Measurements from ENCODE around the gene NUDT12.

NUDT12 gene

DNA sequence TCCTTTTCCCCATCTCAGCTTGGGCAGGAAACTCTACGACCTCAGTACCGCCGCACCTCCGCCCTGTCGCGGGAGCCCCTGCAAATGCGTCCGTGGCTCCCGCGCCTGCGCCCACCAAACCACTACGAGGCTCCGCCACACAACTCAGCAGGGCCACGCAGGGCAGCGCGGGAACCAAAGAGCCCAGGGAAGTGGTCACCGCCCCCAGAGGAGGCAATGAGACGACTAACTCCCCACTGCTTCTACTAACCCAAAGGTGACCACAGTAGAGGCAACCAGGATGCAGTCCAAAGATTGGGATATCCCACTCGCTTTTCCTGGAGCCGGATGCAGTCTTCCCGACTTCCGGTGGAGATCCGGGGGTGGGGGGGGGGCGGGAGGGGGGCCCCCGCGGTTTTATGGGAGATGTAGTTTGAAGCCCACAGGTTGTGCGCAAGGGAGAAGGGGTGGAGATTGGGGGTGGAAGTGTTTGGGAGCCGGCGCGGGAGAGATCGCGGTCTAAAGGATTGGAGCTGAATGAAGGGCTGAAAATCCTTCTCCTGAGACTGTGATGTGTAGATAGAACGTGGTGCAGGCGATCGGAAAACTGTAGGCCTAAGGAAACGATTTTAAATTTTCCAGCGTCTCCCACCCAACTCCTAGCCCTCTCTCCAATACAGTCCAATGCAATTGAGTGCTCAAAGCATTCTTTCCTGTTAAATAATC is at the start of gene NUDT12:
Gene NUDT12, minus strand, starts transcription at position 337 of the 705 bp plus-strand sequence. CDS start 2,541 bp downstream, outside the sequence.
- peak; percentile 36 to 46 for DNase-seq

DNA sequence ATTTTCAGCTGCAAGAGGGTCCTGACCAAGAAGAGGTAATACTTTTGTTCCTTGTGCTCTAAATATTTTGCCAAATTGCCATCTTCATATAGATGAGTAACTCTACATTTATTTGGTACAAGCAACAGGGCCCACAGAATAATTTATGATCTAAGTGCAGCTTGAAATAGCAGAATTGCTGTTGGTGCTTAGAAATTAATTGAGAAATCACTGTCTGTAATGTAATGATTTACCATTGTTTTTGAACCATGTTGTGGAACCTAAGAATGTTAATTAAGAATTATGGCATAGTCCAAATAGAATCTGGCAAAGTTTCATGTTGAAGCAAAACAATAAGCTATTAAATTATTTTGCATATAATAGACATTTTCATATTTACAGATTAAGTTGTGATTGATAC is 44.8 kb upstream of the NUDT12 start:
- no peak for DNase-seq

DNA sequence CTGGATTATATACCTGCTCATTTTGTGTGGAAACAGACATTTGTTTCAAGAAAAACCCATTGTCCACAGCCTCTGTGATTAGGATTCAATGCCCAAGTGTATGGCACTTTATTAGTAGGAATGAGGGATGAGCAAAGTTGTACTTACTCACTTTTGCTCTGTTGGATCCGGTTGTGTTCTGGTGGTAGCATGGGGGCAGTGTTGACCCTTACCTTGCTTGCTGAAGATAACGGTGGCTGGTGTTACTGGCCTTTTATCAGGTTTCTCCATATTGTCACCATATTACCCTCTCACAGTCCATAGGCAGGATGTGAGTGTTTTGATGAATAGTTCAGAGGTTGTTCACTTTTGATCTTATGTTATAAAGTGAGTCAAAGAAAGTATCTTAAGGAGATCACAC is 42.7 kb upstream of the NUDT12 start:
- DNase-seq: no peak

DNA sequence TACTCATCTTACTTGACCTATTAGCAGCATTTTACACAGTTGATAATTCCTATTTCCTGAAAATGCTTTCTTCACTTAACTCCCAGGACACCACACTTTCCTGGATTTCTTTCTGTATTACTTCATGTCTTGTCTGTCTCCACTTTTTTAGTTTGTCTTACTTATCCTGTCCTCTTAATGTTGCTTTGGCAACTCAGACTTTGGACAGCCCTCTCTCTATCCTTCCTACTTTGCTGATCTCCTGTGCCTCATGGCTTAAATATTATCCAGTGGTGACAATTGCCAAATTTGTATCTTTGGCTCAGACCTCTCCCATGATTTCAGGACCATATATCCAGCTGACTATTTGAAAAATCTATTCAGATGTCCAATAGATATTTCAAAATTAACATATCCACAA is 39.8 kb upstream of the NUDT12 start:
- no peak for DNase-seq

DNA sequence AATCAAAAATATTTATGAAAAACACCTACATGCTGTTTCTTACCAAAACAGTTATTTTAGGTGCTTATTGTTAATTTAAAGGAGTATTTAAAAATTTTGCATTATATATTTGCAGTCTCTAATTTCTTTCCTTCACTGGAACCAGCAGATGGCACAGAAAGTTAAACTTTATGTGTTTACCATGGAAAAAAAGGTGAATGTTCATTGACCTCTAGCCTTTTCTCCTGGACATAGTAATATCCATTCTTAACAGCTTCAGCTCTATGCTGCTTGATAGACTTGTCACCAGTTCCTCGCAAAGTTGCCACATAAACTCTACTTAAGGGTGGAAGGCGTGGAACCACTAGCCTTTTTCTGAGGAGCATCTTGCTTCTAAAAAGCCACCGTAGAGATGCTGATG is 38.7 kb upstream of the NUDT12 start:
- DNase-seq: no peak

DNA sequence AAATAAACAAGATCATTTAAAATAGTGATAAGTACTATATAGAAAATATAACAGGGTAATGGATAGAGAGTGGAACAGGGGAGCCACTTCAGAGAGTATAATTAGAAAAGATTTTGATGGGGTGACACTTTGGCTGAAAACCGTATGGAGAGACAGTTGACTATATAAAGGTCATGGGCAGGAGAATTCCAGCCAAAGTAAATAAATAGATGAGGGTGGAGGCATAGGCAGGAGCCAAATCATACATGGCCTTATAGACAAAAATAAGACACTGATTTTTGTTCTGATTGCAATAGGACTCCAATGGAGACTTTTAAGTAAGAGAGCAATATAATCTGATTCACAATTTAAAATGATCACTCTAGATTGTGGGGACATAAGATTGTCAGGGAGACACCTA is 37.5 kb upstream of the NUDT12 start:
- DNase-seq: no peak

DNA sequence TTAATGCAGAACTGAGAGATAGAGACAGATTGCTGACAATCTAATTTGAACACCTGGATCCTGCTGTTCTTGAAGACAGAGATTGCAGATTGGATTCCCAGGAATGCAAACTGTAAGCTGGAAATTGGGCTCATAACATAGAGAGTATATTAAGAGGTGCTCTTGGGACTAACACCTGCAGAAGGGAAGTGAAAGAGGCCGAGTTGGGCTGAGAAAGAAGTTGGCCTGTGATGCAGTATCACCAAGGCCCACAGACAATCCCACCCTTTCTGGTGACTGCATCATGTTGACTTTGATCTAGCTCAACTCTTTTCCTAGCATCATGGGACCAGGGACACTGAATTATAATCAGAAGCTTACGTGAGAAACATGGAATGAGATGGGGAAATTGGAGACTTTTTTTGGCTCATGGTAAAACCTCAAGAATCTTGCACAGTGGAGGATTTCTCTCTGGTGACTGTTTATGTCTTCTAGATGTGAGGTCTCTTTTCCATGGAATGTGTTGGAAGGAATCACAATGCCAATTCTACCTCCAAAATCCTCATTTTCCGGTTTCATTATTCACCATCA is 36.5 kb upstream of the NUDT12 start:
- DNase-seq: no peak

DNA sequence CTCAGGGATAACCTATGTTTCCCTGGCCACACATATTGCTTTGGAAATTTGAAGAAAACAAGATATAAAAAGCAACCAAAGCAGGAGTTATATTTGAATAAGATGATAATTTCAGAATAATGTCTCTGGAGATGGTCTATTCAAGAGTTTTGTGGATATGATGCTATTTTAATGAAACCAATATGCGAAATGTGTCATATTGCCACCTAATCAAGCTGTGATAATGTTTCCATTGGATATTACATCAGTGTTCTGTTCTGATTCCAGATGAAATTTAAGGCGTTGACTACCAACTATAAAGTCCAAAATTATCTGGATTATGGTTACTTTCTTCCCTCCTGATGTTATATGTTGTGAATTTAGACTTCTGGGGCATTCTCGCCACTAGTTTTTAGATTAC is 27.6 kb upstream of the NUDT12 start:
- no peak for DNase-seq

DNA sequence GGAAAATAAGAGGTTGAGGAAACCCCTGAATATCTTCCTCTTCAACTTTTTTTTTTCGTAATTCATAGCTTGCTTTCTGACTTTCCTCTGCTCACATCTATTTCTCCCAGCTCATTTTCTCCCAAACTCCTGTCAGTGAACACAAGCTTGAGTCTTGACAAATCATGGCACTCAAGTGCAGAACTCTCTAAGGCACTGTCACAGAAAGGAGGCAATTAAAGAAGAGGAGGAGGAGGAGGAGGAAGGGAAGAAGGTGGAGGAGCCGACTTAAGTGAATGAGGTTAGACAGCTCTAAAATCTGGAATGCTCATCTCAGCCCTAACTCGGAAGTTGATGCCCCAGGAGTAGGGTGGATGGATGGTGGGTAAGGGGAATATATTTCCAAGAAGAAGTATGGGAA is 27.2 kb upstream of the NUDT12 start:
- DNase-seq: no peak

DNA sequence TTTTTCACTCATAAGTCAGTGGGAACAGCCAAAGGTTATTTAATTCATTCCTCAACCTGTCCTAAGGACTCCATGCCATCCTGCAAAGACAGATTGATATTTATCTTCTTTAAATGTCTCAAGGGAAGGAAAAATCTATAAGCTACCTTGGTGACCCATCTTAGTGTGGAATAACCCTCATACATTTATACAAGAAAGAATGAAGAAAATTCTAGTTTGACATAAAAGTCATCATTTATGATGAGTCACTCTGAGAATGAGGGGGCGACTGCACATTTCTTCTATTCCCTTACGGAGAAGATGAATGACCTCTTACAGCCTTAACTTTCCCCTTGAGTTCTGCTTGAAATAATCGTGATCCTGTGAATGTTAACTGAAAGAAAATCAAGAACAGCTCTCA is 26.8 kb upstream of the NUDT12 start:
- no peak for DNase-seq

DNA sequence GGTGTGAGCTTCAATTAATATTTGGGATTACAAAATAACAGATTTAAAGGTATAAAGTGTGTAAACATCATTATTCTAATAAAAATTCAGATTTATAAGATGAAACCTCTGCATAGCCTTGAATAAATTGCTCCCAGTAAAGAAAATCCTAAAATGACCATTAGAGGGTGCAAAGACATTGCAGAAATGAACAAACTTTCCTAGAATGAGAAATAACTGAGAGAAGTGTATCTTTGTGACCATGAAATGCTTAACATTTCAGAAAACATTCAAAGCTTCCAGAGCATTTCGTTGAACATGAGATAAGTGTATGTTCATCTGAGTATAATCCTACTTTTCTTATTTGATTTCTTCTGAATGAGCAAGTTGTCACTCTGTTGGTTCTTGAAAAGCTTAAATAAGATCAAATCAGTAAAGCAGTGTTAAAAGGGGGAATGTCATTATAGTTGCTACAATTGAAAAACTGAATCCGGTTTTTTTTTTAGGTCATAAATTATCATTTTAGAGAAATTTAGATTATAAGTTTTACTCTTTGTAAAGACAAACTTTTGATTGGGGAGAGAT is 24.7 kb upstream of the NUDT12 start:
- DNase-seq: no peak

DNA sequence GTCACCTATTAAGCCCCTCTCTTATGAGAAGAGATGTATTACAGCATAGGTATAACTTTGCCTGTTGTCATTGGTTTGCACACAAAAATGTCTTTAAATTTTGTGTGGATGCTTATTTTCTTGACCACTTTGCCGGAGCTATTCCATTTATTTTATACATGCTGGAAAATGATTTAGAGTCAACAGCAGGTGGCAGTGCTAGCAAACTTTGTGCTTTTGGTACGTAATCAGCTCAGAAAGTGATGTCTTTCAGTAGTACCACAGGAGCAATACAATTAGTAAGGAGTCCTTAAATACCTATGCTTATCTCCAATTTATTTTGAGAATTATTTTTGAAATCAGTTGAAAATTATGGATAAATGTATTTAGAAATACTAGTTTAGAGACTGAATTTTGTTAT is 19.8 kb upstream of the NUDT12 start:
- DNase-seq: no peak

DNA sequence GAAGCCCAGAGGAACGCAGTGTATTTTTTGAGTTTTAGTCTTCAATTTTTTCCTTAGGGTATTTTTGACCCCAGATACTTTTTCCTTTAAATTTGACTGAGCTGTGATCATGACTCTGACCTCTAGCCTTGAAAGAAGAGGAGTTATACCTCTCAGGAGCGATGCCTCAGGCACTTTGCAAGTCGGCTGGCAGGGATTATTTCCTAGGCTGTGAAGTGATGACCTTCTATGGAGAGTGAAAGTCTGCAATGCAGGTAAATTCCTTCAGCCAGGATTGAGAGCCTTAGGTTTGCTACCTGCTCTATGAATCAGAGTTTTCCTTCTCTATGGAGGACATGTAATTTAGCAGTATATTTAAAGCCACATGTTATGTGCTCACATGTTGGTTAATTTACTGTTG is 10.8 kb upstream of the NUDT12 start:
- DNase-seq: no peak

DNA sequence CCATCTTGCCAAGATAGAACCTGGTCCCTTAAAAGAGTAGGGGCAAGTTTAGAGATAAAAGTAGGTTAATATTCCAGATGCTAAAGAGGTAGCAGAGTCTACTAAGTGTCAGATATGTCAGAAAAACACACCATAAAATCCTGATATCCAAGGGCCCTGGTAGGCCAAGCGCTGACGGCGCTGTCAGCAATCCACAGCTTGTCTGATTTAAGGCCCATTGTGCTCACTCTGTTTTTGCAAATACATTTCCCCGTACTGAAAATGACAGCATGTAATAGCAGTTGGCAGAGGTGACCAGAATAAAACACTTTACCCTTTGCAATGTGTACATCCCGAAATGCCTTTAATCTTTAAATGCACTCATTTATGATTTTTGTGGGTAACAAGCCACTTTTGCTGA is 9.9 kb upstream of the NUDT12 start:
- DNase-seq: no peak

DNA sequence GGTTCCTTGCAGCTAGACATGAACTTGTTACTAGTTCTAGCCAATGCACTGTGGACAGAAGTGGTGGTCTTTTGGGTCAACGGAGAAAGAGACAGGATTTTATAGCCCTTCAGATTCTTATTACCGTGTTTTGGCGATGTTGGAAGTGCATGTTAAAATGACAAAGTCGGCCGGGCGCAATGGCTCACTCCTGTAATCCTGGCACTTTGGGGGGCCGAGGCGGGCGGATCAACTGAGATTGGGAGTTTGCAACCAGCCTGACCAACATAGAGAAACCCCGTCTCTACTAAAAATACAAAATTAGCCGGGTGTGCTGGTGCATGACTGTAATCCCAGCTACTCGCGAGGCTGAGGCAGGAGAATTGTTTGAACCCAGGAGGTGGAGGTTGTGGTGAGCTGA is 9.1 kb upstream of the NUDT12 start:
- no peak for DNase-seq

DNA sequence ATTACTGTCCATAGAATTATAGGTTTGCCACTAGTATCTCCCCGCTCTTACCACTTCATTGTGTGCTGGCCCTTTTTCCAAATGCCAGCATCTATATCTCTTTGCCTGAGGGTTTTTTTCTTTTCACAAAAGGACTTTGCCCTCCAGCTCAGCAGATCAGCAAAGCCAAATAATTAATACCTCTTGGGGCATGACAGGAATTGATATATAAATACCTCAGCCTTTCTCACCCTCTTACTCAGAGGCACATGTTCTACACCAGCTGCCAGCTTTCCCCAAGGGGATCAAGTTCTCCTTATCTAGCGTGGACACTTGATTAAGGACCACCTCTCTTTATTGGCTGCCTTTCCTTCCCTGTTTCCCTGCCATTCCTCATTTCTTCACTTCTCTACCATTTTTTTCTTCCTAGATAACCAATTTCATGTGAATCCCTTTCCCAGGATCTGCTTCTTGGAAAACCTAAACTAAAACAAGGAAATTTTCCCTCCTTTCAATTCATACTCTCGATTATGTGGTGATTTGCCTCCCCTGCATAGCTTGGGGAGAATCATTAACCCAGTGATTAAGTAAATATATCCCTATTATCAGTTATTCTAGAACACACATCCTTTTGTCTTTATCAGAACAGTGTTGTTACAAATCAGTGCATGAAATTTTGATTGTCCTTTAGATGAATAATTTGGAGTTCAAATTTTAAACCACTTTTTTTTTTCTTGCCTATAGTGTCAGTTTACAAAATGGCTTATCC is 6.9 kb upstream of the NUDT12 start:
- DNase-seq: no peak

DNA sequence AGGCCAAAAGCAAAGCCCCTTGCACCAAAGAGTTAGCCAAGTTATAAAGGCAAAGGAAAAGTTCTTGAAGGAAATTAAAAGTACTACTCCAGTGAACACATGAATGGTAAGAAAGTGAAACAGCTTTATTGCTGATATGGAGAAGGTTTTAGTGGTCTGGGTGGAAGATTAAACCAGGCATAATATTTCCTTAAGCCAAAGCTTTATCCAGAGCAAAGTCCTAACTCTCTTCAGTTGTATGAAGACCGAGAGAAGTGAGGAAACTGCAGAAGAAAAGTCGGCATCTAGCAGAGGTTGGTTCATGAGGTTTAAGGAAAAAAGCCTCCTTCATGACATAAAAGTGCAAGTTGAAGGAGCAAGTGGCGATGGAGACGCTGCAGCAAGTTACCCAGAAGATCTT is 3.1 kb upstream of the NUDT12 start:
- DNase-seq: no peak

DNA sequence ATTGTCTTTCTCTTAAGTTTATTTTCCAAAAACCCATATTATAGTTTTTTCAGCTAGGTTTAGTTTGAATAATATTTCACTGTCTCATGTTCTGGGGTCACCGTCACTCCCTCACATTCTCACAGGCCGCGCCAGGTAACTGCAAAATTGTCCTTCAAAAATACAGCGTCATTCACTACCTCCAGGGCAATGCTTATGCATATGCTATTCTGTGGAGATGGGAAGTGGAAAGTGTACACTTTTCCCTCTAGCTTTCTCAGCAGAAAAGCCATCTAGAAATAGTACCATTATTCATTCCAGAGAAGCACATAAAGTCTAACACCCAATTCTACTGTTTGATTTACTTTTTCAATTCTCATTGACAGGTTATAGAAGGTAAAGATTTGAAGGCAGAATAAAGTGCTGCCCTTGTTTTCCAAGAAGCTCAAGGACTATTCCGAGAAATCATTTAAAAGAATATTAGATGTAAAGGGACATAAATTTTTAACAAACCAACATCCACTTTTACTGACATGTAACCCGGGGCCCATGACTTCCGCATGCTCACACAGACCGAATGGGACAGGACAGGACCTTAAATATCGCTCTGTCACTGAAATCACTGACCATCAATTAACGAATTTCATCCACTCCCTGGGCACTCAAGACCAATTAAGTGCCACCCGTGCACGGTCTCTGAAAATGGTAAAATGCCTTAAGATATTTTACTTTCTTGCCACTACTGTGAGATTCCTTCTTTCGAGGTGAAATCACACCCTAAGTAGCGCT is 720 bp downstream of the NUDT12 start:
- DNase-seq: no peak

DNA sequence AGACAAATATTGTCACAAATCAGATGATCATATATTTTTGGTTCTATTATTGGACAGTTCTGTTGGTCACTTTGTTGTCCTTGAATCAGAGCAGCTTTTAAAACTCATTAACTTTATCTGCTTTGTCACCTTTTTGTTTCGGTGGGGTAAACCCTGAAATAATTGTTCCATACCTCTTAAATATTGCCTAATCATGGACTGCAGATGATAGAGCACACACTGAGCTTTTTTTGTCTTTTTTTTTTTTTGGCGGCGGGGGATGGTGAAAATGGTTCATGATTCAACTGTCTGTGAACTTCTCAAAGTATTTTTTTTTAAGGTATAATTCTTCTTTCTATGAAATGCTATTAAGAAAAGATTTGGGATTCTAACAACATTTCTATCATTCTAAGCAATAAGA is 1.8 kb downstream of the NUDT12 start:
- no peak for DNase-seq

DNA sequence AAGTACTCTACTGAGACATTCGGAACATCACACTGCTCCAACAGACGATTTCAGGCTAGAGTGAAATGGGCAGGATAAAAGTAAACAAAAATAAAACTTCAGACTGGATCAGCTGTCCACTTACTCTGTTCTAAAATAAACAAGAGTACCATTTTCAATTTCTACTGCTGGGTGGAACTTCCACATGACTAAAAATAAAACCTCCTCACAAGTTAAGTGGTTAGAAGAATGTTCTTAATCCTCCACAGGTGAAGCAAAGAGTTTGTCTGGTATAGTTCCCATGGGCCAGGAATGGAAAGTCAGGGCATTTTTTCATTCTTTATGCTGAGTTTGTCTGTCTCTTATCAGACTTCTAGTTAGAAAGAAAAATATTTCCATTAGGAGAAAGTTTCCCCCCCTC is 15.7 kb downstream of the NUDT12 start:
- no peak for DNase-seq

DNA sequence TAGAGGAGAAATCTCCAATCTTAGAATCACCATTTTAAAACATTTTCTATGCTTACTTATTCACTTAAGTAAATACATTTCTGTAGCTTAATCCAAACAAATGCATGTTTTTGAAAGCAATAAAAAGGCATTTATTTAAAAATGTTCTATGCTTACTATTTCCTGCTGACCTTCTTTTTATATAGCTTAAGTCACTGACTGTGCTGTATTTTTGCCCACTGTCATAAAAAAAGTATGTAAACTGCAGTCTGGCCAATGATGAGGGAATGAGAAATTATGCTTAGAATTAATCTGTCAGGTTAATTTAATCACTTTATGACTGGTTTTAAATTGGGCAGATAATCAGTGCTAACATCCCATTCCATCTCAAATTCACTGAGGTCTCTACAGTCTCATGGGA is 20.1 kb downstream of the NUDT12 start:
- no peak for DNase-seq

DNA sequence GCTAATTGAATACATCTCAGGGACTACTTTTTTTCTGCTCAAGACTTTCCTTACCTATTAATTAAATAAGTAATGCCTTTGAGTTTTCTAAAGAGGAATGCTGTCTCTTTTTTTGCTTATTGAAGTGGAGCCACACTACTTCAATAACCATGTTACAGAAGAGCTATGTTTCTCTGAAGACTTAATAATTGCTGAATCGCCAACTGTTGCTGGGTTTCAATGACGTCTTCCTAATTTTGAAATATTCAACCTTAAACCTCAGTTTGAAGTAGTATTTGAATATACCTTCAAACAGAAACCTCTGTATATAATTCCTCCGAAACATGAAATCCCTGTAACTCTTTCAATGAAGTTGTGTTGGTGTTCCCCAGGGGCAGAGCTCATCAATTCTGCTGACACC is 21.0 kb downstream of the NUDT12 start:
- no peak for DNase-seq

DNA sequence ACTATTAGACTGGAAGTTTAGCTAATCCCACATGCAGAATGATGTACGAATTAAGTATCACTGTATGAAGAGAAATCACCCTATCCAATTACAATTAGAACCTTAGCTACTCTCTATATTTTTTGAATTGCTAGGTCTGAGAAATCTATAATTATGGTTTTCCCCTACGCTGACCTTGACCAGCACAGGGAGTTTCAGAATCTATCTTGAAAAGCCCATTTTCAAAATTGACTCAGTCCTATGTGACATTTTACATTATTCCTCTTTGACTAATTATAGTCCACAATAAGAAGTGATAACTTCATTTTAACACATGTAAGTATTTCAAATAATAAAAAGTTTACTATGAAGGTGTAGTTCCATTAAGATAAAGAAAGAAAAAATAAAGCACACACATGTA is 21.5 kb downstream of the NUDT12 start:
- no peak for DNase-seq
